Common myeloid progenitor, CD34-positive (primary cell): ENCODE results near the gene PDLIM1.

Source experiments
- CTCF ChIA-PET: fragments of 350-600 bp; sonication (Branson Sonifier 250); formaldehyde crosslinking; loops from one replicate; lab custom pipeline; 2021; ENCODE audit warnings: antibody characterized with exemption; lab: Charles Lee
- POLR2A ChIA-PET: fragments of 350-600 bp; sonication (Branson Sonifier 250); formaldehyde crosslinking; loops from one replicate; lab custom pipeline; 2021; ENCODE audit warnings: antibody characterized with exemption; lab: Charles Lee
- DNase-seq, 3 donors: peaks; one replicate each; pipeline versions ENCODE4 v3.0.0 to v3.0.0-alpha.2; 2013
- H3K27ac ChIP-seq, 2 experiments: 1 replicate in 1 of 2; 2 replicates in 1 of 2; pipeline ENCODE4 v1.7.0; 2013; ENCODE audit warnings: inconsistent platforms in 2 of 2, low read length in 2 of 2, mild to moderate bottlenecking in 2 of 2, low read depth in 1 of 2, moderate library complexity in 1 of 2; ENCODE audit not compliant: severe bottlenecking in 2 of 2, insufficient read depth in 1 of 2, poor library complexity in 1 of 2
- H3K27me3 ChIP-seq, 5 experiments: replicated peaks in 2 of 5; 1 replicate in 3 of 5; 2 replicates in 2 of 5; pipeline versions ENCODE4 v1.6.1 to v1.7.0; 2013; ENCODE audit warnings: low read length in 4 of 5, mild to moderate bottlenecking in 2 of 5, moderate library complexity in 2 of 5, inconsistent platforms in 1 of 5; ENCODE audit not compliant: insufficient read depth in 5 of 5, control insufficient read depth in 4 of 5
- H3K36me3 ChIP-seq, 4 experiments: 1 replicate in 2 of 4; 2 replicates in 2 of 4; pipeline versions ENCODE4 v1.6.1 to v1.7.0; 2013; ENCODE audit warnings: low read length in 3 of 4, control low read depth in 1 of 4, mild to moderate bottlenecking in 1 of 4; ENCODE audit not compliant: control insufficient read depth in 4 of 4, insufficient read depth in 4 of 4
- H3K4me1 ChIP-seq, 4 experiments: 1 replicate in 3 of 4; 2 replicates in 1 of 4; pipeline versions ENCODE4 v1.6.1 to v1.7.1; 2013; ENCODE audit warnings: low read length in 3 of 4, mild to moderate bottlenecking in 3 of 4, control low read depth in 1 of 4, inconsistent platforms in 1 of 4, moderate library complexity in 1 of 4; ENCODE audit not compliant: control insufficient read depth in 4 of 4, insufficient read depth in 4 of 4; ENCODE audit errors: control extremely low read depth in 1 of 4
- H3K4me3 ChIP-seq, 7 experiments: 1 replicate in 4 of 7; 2 replicates in 3 of 7; pipeline versions ENCODE4 v1.5.1 to v1.7.0; 2013; ENCODE audit warnings: mild to moderate bottlenecking in 7 of 7, low read length in 6 of 7, moderate library complexity in 6 of 7, inconsistent platforms in 2 of 7, low read depth in 2 of 7, control low read depth in 1 of 7; ENCODE audit not compliant: insufficient read depth in 4 of 7, control insufficient read depth in 1 of 7; ENCODE audit errors: extremely low read depth in 1 of 7
- H3K9me3 ChIP-seq, 5 experiments: 1 replicate in 4 of 5; 2 replicates in 1 of 5; pipeline versions ENCODE4 v1.6.1 to v1.7.1; 2013; ENCODE audit warnings: low read length in 4 of 5, mild to moderate bottlenecking in 2 of 5, inconsistent platforms in 1 of 5, low read depth in 1 of 5, moderate library complexity in 1 of 5; ENCODE audit not compliant: control insufficient read depth in 4 of 5, insufficient read depth in 2 of 5; ENCODE audit errors: control extremely low read depth in 1 of 5
- WGBS: methylation state at CpG from one replicate; pipeline ENCODE4 v1.1.5; 2013; ENCODE audit not compliant: insufficient coverage; 5-methylcytosine and 5-hydroxymethylcytosine counted together

Gene PDLIM1

DNA sequence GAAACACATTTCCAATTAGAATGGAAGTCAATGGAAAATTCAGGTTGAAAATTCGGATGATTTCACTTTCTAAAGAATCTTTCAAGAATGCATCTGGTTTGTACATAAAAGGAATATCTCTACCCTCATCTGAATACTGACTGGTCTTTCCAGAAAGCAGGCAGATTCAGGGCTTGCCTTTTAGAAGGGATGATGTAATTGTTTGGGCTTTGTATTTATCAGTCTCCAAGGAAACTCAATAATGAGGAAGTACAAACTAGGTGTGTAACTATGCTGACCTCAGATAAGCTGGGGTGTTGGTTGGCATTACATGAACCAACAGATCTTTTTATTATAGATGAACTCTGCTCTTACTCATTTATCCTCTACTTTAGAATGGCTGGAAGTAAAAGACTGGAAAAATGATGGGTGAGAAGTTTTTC, 24.1 kb downstream of the PDLIM1 start:
- POLR2A ChIA-PET, result interaction anchor here (0.5 to 1.7 kb wide), 4 partner anchors 12 to 29 kb away, joined by 3 to 4 read pairs (median 3); partner anchors contain the start of gene PDLIM1
- H3K27ac ChIP-seq, result peak overlapping the region; percentile 81 to 89
- H3K4me3 ChIP-seq, result no peak overlapping the region
- peak; percentile 93 to 97 (median 94) for DNase-seq
- peaks cover 0 to 17% (median 4%) of the 10 kb centered on the region in 4 experiments for H3K4me1 ChIP-seq
- WGBS, result no CpG with 5 or more reads among the region's 1 CpG
- peaks cover 0 to 26% (median 20%) of the 10 kb centered on the region in 4 experiments for H3K36me3 ChIP-seq
- no peaks in the 10 kb centered on the region for H3K9me3 ChIP-seq
- CTCF ChIA-PET, result interaction anchor here (0.7 to 3.3 kb wide), 3 partner anchors 20 to 96 kb away, joined by 3 to 10 read pairs (median 7); no protein-coding TSS in a partner anchor
- H3K27me3 ChIP-seq, result no peaks in the 10 kb centered on the region

DNA sequence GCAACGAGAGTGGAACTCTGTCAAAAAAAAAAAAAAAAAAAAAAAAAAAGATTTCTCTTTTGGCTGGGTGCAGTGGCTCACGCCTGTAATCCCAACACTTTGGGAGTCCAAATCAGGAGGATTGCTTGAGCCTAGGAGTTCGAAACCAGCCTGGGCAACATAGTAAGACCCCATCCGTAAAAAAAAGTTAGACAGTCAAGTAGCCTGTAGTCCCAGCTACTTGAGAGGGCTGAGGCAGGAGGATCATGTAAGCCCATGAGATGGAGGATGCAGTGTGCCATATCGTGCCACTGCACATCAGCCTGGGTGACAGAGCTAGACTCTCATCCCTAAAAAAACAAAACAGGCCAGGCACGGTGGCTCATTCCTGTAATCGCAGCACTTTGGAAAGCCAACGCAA, 25.2 kb downstream of the PDLIM1 start:
- Histone ChIP-seq H3K9me3 (no peaks in the 10 kb centered on the region), H3K36me3 (peaks cover 0 to 34% (median 19%) of the 10 kb centered on the region in 4 experiments), H3K27me3 (no peaks in the 10 kb centered on the region), H3K4me1 (peaks cover 0 to 17% (median 4%) of the 10 kb centered on the region in 4 experiments), H3K4me3 (no peak overlapping the region), H3K27ac (no peak overlapping the region)
- POLR2A ChIA-PET, result no interaction called here
- CTCF ChIA-PET, result interaction anchor here (1.0 to 3.3 kb wide), 5 partner anchors 11 to 97 kb away, joined by 3 to 10 read pairs (median 6); no protein-coding TSS in a partner anchor
- DNase-seq, result no peak
- 99% methylated on average over 8 of the region's 8 CpGs for WGBS

DNA sequence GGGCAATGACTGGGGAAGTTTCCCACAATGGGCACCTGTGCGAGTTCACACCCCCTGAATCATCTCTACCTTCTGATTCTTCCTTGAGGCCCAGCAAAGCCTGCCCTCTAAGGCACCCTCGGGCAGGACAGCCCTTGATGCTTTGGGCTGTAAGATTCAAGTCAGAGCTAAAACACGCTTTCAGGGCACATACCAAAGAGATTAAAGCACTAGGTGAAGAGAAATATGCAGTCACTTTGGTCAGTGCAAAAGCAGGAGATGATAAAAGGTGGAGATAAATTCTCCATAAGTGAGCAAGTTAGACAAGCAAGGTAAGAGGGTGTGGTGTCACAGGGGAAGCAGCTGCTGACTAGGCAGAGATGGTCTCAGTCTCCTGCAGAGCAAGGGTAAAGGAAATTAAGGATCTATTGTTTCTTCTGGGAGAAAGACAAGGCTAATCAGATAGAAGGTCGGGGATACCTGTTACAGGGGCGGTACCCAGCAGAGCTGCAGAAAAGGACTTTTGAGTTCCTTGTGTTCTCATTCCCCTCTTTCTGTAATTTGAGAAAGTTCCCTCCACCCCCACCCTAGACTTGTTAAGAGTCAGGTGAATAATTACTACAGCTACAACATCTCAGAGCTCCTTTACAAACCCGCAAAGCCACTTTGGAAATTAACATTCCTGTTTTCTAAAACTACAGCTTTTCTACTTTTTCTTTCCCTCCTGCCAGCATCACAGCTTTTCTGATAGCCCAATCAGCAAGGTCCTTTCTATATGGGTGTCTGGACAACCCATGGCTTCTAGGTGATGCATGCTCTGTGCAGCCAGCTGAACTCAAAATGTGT, 26.4 kb downstream of the PDLIM1 start:
- H3K27me3 ChIP-seq, result no peaks in the 10 kb centered on the region
- H3K36me3 ChIP-seq, result peaks cover 0 to 42% (median 25%) of the 10 kb centered on the region in 4 experiments
- CTCF ChIA-PET, result interaction anchor here (1.0 to 3.3 kb wide), 7 partner anchors 10 to 99 kb away, joined by 3 to 10 read pairs (median 4); no protein-coding TSS in a partner anchor
- peaks cover 0 to 17% (median 4%) of the 10 kb centered on the region in 4 experiments for H3K4me1 ChIP-seq
- 82% methylated on average over 6 of the region's 6 CpGs for WGBS
- POLR2A ChIA-PET, result no interaction called here
- H3K9me3 ChIP-seq, result no peaks in the 10 kb centered on the region
- no peak for DNase-seq
- no peak overlapping the region for H3K27ac ChIP-seq
- no peak overlapping the region for H3K4me3 ChIP-seq

DNA sequence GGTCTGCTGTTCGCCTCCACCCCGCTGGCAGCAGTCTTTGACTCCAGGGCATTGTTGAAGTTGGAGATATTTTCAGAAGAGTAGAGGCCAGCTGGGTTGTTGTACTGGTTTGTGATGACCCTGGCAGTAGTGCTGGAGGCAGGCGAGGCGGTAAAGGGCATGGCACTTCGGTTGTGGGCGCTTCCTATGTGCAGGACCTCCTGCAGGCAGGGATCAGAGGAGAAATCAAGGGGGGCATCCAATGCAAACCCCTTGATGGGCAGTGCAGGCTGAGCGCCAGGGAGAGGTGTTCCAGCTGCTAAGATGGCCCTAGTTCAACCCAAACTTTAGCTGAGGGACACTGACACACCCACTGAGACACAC, 27.0 kb downstream of the PDLIM1 start:
- DNase-seq, result no peak
- peaks cover 0 to 17% (median 4%) of the 10 kb centered on the region in 4 experiments for H3K4me1 ChIP-seq
- no peak overlapping the region for H3K27ac ChIP-seq
- H3K9me3 ChIP-seq, result no peaks in the 10 kb centered on the region
- WGBS, result 80% methylated on average over 5 of the region's 7 CpGs
- peaks cover 0 to 41% (median 24%) of the 10 kb centered on the region in 4 experiments for H3K36me3 ChIP-seq
- ChIA-PET CTCF (interaction anchor here (1.1 to 3.3 kb wide), 2 partner anchors 17 to 21 kb away, joined by 4 to 7 read pairs; no protein-coding TSS in a partner anchor), POLR2A (no interaction called here)
- no peaks in the 10 kb centered on the region for H3K27me3 ChIP-seq
- no peak overlapping the region for H3K4me3 ChIP-seq

DNA sequence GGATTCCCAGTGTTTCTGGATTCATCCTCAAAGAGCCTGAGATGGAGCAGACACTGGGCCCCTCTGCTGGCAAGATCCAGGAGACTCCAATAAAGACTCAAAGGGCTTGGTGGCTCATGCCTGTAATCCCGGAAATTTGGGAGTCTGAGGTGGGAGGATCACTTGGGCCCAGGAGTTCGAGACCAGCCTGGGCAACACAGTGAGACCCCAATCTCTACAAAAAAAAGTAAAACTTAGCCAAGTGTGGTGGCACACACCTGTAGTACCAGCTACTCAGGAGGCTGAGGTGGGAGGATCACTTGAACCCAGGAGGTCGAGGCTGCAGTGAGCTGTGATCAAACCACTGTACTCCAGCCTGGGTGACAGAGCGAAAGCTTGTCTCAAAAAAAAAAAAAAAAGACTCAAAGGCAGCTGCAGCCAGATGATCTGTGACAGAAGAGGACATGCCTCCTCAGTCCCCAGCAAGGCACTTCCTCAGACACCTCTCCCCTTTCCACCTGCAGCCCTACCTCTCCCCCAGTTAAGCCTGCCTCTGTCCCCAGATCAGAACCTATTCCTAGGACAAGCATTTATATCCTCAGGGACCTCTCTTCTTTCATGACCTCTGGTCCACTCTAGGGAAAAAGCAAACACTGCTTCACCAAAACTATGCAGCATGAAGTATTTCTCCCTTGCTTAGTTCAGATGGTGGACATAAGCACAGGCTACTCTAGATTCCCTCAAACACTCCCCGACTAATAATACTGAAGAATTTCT, 27.9 kb downstream of the PDLIM1 start:
- no peak for DNase-seq
- ChIA-PET CTCF (interaction anchor here (3.0 kb wide), 1 partner anchor 20 kb away, joined by 6 read pairs; no protein-coding TSS in a partner anchor), POLR2A (interaction anchor here (0.6 kb wide), 2 partner anchors 9 to 132 kb away, joined by 3 to 4 read pairs; no protein-coding TSS in a partner anchor)
- peaks cover 0 to 40% (median 18%) of the 10 kb centered on the region in 4 experiments for H3K36me3 ChIP-seq
- no peak overlapping the region for H3K27ac ChIP-seq
- H3K9me3 ChIP-seq, result peaks cover 0 to 1% (median 0%) of the 10 kb centered on the region in 5 experiments
- WGBS, result 97% methylated on average over 3 of the region's 5 CpGs
- no peak overlapping the region for H3K4me3 ChIP-seq
- peaks cover 0 to 17% (median 4%) of the 10 kb centered on the region in 4 experiments for H3K4me1 ChIP-seq
- no peaks in the 10 kb centered on the region for H3K27me3 ChIP-seq

DNA sequence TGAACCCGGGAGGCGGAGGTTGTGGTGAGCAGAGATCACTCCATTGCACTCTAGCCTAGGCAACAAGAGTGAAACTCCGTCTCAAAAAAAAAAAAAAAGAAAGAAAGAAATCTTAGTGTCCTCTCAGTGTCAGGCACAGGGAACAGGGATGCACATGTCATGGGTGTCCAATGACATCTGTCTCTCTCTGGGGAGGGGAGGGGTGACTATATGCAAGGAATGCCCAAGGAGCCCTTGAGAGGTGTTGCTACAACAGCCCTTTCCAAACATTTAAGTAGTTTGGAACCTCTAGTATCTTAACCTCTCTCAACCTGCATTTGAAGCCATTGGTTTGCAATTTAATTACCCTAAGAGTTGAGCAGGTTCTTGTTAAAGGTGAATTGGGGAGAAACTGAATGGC, 28.9 kb downstream of the PDLIM1 start:
- DNase-seq, result no peak
- H3K4me3 ChIP-seq, result no peak overlapping the region
- peaks cover 0 to 5% (median 0%) of the 10 kb centered on the region in 5 experiments for H3K9me3 ChIP-seq
- H3K36me3 ChIP-seq, result peaks cover 0 to 47% (median 18%) of the 10 kb centered on the region in 4 experiments
- POLR2A ChIA-PET, result no interaction called here
- H3K4me1 ChIP-seq, result peaks cover 0 to 12% (median 4%) of the 10 kb centered on the region in 4 experiments
- no peaks in the 10 kb centered on the region for H3K27me3 ChIP-seq
- no peak overlapping the region for H3K27ac ChIP-seq
- CTCF ChIA-PET, result interaction anchor here (2.9 to 3.0 kb wide), 2 partner anchors 15 to 21 kb away, joined by 6 to 12 read pairs; no protein-coding TSS in a partner anchor
- WGBS, result no CpG with 5 or more reads among the region's 3 CpGs
